Measurements from ENCODE around the gene MEGF11.
"Not testable (repeated sequence)": the region's sequence is repeated elsewhere in the genome, so short reads cannot be mapped to it uniquely, and the experiment has no call there.

The MEGF11 gene

DNA sequence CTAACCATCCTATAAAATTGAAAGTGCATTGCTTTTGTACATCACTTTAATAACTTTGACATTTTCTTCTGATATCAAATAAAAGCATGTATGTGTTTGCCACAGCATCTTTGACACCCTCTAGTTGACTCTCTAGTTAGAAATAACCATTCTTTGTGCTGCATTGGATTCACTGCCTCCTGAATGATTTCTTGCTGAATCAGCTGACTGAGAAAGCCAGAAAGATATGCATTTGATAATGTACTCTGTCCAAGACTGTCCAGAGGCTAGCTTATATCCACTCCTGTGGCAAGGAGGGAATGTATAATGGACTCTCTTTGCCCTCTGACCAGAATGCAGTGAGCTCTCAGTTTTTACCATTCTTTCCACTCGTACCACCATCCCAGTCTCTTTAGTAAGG, 378.1 kb downstream of the MEGF11 start:
- Histone ChIP-seq H4K20me1 (ENCODE audit: insufficient read depth, low read length) (no peaks in the 10 kb centered on the region), H3K27ac (ENCODE audit: low read depth, low read length, poor library complexity, severe bottlenecking) (no peak overlapping the region), H3K4me1 (ENCODE audit: insufficient read depth, low read length, severe bottlenecking) (peaks cover 15% of the 10 kb centered on the region), H2AFZ (ENCODE audit: low read length) (no peak overlapping the region), H3K9me2 (ENCODE audit: low read depth, low read length) (no peaks in the 10 kb centered on the region), H3K27me3 (ENCODE audit: insufficient read depth, low read length) (no peaks in the 10 kb centered on the region), H3K4me2 (ENCODE audit: low read length) (no peak overlapping the region), H3F3A (ENCODE audit: insufficient read depth, low read length) (no peaks in the 10 kb centered on the region), H3K4me3 (ENCODE audit: low read depth, low read length, poor library complexity, severe bottlenecking) (no peak overlapping the region), H3K9ac (ENCODE audit: low read length) (no peak overlapping the region), H3K79me2 (ENCODE audit: insufficient read depth, low read length) (peaks cover 64% of the 10 kb centered on the region), H3K9me3 (ENCODE audit: low read length) (no peaks in the 10 kb centered on the region), H3K36me3 (ENCODE audit: insufficient read depth, low read length) (peaks cover 53% of the 10 kb centered on the region)
- TF ChIP-seq, protein P1, sequence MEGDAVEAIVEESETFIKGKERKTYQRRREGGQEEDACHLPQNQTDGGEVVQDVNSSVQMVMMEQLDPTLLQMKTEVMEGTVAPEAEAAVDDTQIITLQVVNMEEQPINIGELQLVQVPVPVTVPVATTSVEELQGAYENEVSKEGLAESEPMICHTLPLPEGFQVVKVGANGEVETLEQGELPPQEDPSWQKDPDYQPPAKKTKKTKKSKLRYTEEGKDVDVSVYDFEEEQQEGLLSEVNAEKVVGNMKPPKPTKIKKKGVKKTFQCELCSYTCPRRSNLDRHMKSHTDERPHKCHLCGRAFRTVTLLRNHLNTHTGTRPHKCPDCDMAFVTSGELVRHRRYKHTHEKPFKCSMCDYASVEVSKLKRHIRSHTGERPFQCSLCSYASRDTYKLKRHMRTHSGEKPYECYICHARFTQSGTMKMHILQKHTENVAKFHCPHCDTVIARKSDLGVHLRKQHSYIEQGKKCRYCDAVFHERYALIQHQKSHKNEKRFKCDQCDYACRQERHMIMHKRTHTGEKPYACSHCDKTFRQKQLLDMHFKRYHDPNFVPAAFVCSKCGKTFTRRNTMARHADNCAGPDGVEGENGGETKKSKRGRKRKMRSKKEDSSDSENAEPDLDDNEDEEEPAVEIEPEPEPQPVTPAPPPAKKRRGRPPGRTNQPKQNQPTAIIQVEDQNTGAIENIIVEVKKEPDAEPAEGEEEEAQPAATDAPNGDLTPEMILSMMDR (IDR thresholded peaks at IDR 0.05; ENCODE audit: low read length) = no peak
- TF ChIP-seq EZH2 (IDR thresholded peaks at IDR 0.05; ENCODE audit: borderline replicate concordance, low read length) = no peak

DNA sequence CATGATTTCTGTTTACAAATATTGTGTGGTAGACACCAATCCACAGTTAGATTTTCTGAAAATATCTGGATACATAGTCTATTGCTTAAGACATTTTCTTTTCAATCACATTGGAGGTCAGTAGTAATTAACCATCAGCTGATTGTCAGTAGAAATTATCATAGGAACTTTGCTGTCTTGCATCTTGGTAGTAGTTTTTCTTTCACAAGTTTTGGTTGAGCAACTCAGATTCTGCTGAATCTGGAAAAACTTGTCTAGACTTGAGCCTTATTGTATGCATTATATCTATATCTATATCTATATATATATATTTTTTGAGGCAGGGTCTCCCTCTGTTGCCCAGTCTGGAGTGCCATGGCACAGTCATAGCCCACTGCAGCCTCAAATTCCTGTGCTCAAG, 380.3 kb downstream of the MEGF11 start:
- Histone ChIP-seq H3K27ac (ENCODE audit: low read depth, low read length, poor library complexity, severe bottlenecking) (no peak overlapping the region), H3K4me3 (ENCODE audit: low read depth, low read length, poor library complexity, severe bottlenecking) (no peak overlapping the region), H2AFZ (ENCODE audit: low read length) (no peak overlapping the region), H3K9me2 (ENCODE audit: low read depth, low read length) (no peaks in the 10 kb centered on the region), H3K9me3 (ENCODE audit: low read length) (no peaks in the 10 kb centered on the region), H3K4me2 (ENCODE audit: low read length) (no peak overlapping the region), H3F3A (ENCODE audit: insufficient read depth, low read length) (no peaks in the 10 kb centered on the region), H3K9ac (ENCODE audit: low read length) (no peak overlapping the region), H3K4me1 (ENCODE audit: insufficient read depth, low read length, severe bottlenecking) (peaks cover 21% of the 10 kb centered on the region), H3K36me3 (ENCODE audit: insufficient read depth, low read length) (peaks cover 33% of the 10 kb centered on the region), H3K79me2 (ENCODE audit: insufficient read depth, low read length) (peaks cover 72% of the 10 kb centered on the region), H3K27me3 (ENCODE audit: insufficient read depth, low read length) (no peaks in the 10 kb centered on the region), H4K20me1 (ENCODE audit: insufficient read depth, low read length) (no peaks in the 10 kb centered on the region)
- TF ChIP-seq EZH2 (IDR thresholded peaks at IDR 0.05; ENCODE audit: borderline replicate concordance, low read length) = no peak
- TF ChIP-seq, protein P1 (IDR thresholded peaks at IDR 0.05; ENCODE audit: low read length) = no peak

DNA sequence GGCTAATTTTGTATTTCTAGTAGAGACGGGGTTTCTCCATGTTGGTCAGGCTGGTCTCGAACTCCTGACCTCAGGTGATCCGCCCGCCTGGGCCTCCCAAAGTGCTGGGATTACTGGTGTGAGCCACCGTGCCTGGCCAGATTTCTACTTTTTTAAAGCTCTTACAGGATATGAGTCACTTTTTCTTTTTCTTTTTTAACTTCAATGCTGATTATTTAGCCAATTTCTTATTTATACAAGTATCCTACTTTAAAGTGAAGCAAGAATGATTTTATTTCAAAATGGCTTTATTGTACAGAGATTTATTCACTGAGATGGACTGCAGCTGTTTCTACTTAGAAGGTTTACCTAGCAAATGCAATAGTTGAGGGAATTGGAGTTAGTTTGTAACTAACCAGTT, 381.0 kb downstream of the MEGF11 start:
- H3F3A ChIP-seq (ENCODE audit: insufficient read depth, low read length); H2AFZ ChIP-seq (ENCODE audit: low read length); H4K20me1 ChIP-seq (ENCODE audit: insufficient read depth, low read length); H3K9me2 ChIP-seq (ENCODE audit: low read depth, low read length); H3K4me2 ChIP-seq (ENCODE audit: low read length); H3K27ac ChIP-seq (ENCODE audit: low read depth, low read length, poor library complexity, severe bottlenecking); H3K4me3 ChIP-seq (ENCODE audit: low read depth, low read length, poor library complexity, severe bottlenecking); H3K9ac ChIP-seq (ENCODE audit: low read length); H3K9me3 ChIP-seq (ENCODE audit: low read length); H3K27me3 ChIP-seq (ENCODE audit: insufficient read depth, low read length): not testable (repeated sequence)
- peaks cover 72% of the 10 kb centered on the region for H3K79me2 ChIP-seq (ENCODE audit: insufficient read depth, low read length)
- peaks cover 27% of the 10 kb centered on the region; the same call in 1 of the 2 replicates for H3K36me3 ChIP-seq (ENCODE audit: insufficient read depth, low read length)
- H3K4me1 ChIP-seq (ENCODE audit: insufficient read depth, low read length, severe bottlenecking) = peaks cover 22% of the 10 kb centered on the region

DNA sequence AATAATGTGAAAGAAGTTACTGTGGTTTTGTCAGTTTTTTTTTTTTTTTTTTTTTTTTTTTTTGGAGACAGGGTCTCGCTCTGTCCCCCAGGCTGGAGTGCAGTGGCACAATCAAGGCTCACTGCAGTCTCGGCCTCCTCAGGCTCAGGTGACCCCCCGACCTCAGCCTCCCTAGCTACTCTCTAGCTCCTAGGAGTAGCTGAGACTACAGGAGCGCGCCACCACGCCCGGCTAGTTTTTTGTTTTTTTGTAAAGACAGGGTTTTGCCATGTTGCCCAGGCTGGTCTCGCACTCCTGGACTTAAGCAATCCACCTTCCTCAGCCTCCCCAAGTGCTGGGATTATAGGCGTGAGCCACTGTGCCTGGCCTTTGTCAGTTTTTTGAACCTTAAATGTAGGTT, 381.7 kb downstream of the MEGF11 start:
- H3K36me3 ChIP-seq (ENCODE audit: insufficient read depth, low read length) = peaks cover 20% of the 10 kb centered on the region; the same call in 1 of the 2 replicates
- H3F3A ChIP-seq (ENCODE audit: insufficient read depth, low read length); H4K20me1 ChIP-seq (ENCODE audit: insufficient read depth, low read length); H3K9ac ChIP-seq (ENCODE audit: low read length); H3K27ac ChIP-seq (ENCODE audit: low read depth, low read length, poor library complexity, severe bottlenecking); H3K9me2 ChIP-seq (ENCODE audit: low read depth, low read length); H3K9me3 ChIP-seq (ENCODE audit: low read length); H2AFZ ChIP-seq (ENCODE audit: low read length); H3K27me3 ChIP-seq (ENCODE audit: insufficient read depth, low read length): not testable (repeated sequence)
- peak overlapping the region; percentile 86; the same call in 1 of the 2 replicates for H3K4me2 ChIP-seq (ENCODE audit: low read length)
- peak overlapping the region; percentile 69 for H3K4me3 ChIP-seq (ENCODE audit: low read depth, low read length, poor library complexity, severe bottlenecking)
- peaks cover 22% of the 10 kb centered on the region for H3K4me1 ChIP-seq (ENCODE audit: insufficient read depth, low read length, severe bottlenecking)
- peaks cover 71% of the 10 kb centered on the region for H3K79me2 ChIP-seq (ENCODE audit: insufficient read depth, low read length)
